HepG2 (cell line): ENCODE measurements around the gene LTC4S. TPM values are rescaled to one million over a fixed set of nuclear protein-coding genes. Genes with fewer than 3 reads are reported as not detected.

Source experiments
- LCORL ChIP-seq, 2 experiments: fragments of 450-650 bp in 1 of 2; sonication (generic) in 1 of 2; formaldehyde crosslinking in 1 of 2; IDR thresholded peaks; 2 replicates each; pipeline versions ENCODE4 v1.5.0 to v1.6.1; 2017 to 2020; ENCODE audit warnings: antibody characterized with exemption in 1 of 2, missing genetic modification reagents in 1 of 2
- MED1 ChIP-seq: sonication (generic); formaldehyde crosslinking; IDR thresholded peaks from 2 replicates; pipeline ENCODE4 v1.4.0; 2020; ENCODE audit warnings: missing genetic modification reagents
- NR2F1 ChIP-seq, 2 experiments: fragments of 450-650 bp in 1 of 2; formaldehyde crosslinking in 1 of 2; IDR thresholded peaks; 2 replicates each; pipeline versions ENCODE4 v1.5.0 to v1.6.1; 2016 to 2020; ENCODE audit warnings: mild to moderate bottlenecking in 1 of 2, missing compliant biosample characterization in 1 of 2, missing genetic modification reagents in 1 of 2, moderate library complexity in 1 of 2
- PREB ChIP-seq: sonication (generic); formaldehyde crosslinking; IDR thresholded peaks from 2 replicates; pipeline ENCODE4 v1.4.0; 2020; ENCODE audit warnings: missing genetic modification reagents
- RCOR2 ChIP-seq: IDR thresholded peaks from 2 replicates; pipeline ENCODE4 v1.6.1; 2016; ENCODE audit warnings: missing biosample characterization, missing genetic modification reagents
- YEATS2 ChIP-seq: sonication (generic); formaldehyde crosslinking; IDR thresholded peaks from 2 replicates; pipeline ENCODE4 v1.4.0; 2020; ENCODE audit warnings: missing genetic modification reagents, borderline replicate concordance
- ZMYM4 ChIP-seq: sonication (generic); formaldehyde crosslinking; IDR thresholded peaks from 2 replicates; pipeline ENCODE4 v1.8.1; 2023; ENCODE audit warnings: mild to moderate bottlenecking, missing genetic modification reagents
- ZNF17 ChIP-seq: sonication (generic); formaldehyde crosslinking; IDR thresholded peaks from 2 replicates; pipeline ENCODE4 v1.5.0; 2020; ENCODE audit warnings: mild to moderate bottlenecking, missing genetic modification reagents
- ZNF44 ChIP-seq: sonication (generic); formaldehyde crosslinking; IDR thresholded peaks from 2 replicates; pipeline ENCODE4 v1.5.1; 2020; ENCODE audit warnings: mild to moderate bottlenecking, missing genetic modification reagents
- ZNF484 ChIP-seq: sonication (generic); formaldehyde crosslinking; IDR thresholded peaks from 2 replicates; pipeline ENCODE4 v1.5.1; 2020; ENCODE audit warnings: mild to moderate bottlenecking, low read depth, missing genetic modification reagents, borderline replicate concordance
- ZNF501 ChIP-seq: sonication (generic); formaldehyde crosslinking; IDR thresholded peaks from 2 replicates; pipeline ENCODE4 v1.5.1; 2020; ENCODE audit warnings: mild to moderate bottlenecking, moderate library complexity, missing genetic modification reagents
- ZNF563 ChIP-seq: sonication (generic); formaldehyde crosslinking; IDR thresholded peaks from 2 replicates; pipeline ENCODE4 v1.8.0; 2022; ENCODE audit warnings: mild to moderate bottlenecking, moderate library complexity, missing genetic modification reagents
- polyA plus RNA-seq, 8 experiments: library from polyadenylated mRNA; depleted of rRNA in 3 of 8; stranded (reverse) in 7 of 8; unstranded in 1 of 8; fragments of >200 nt; fragmentation: Illumina TruSeq in 4 of 8; extraction: Trizol in 4 of 8; gene quantifications; 2 replicates each; pipeline versions ENCODE4 v1.2.1 to v1.2.3, GENCODE V29; 2011 to 2016; ENCODE audit warnings: low read depth in 4 of 8, missing spikeins in 1 of 8, mixed read lengths in 1 of 8; ENCODE audit not compliant: insufficient read depth in 1 of 8
- total RNA-seq, 5 experiments: library from RNA; depleted of rRNA; stranded (reverse); fragments of >200 nt; fragmentation: Illumina TruSeq; extraction: Trizol; gene quantifications; 2 replicates each; pipeline ENCODE4 v1.2.3, GENCODE V29; 2016; ENCODE audit warnings: low read depth in 1 of 5
- TF ChIP-seq, protein P1 (sequence below): sonication (generic); formaldehyde crosslinking; IDR thresholded peaks from 2 replicates; pipeline ENCODE4 v1.5.0; 2020; ENCODE audit warnings: missing genetic modification reagents

The LTC4S gene
- total and polyA plus RNA-seq, 2 of the 13 experiments (the other 11 are each of a cell fraction or from before 2014, with no cell fraction given): 0.35 TPM; not detected in 1

DNA sequence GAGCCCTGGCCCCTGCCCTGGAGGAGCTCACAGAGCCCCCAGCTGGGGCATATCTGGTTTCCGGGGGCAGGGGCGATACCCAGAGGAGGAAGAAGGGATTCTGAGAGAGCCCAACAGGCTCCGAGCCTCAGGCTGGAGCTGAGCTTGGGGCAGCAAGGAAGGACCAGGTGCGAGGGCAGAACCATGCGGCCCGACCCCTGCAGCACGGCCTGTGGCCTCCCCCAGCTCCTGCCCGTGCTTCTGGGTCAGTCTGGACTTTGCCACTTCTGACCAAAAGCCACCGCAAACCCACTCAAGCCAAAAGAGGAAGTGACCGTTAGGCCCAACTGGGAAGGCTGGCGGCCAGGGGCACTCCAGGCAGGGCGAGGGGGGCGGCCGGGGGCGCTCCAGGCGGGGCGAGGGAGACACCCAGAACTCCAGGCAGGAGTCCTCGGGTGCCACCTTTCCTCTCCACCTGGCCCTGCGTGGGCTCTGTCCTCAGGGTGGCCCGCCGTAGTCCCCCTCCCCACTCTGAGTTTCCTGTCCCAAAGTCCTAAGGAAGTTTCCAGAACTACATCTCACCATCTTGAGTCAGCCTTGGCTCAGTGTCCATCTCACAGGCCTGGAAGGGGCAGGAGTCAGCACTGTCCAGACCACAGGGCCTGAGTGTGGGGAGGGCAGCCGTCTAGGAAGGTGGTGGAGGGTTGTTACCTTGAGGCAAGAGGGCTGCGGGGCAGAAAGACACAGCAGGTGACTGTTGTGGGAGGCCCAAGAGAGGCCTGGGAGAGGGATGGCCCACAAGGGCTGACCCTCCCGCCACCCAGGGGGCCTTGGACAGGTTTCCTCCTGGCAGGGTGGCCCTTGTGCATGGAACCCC, 946 bp upstream of the LTC4S start (continued):
- TF ChIP-seq ZNF17 (no peak), NR2F1 (CRISPR knock-in tag; IDR thresholded peaks at IDR 0.05) (no peak), ZNF44 (CRISPR knock-in tag) (no peak), ZMYM4 (CRISPR knock-in tag) (no peak), ZNF501 (CRISPR knock-in tag) (0 out of 2 replicates have a peak, but pooled peaks have one; percentile 15), LCORL (IDR thresholded peaks at IDR 0.05) (no peak), LCORL (CRISPR knock-in tag; IDR thresholded peaks at IDR 0.05) (peak; percentile 41; the same call in 1 of the 2 replicates), RCOR2 (CRISPR knock-in tag) (no peak), PREB (CRISPR knock-in tag) (no peak), ZNF563 (CRISPR knock-in tag) (peak; percentile 76; the same call in 1 of the 2 replicates), MED1 (CRISPR knock-in tag) (no peak), ZNF484 (no peak), YEATS2 (CRISPR knock-in tag) (no peak)
- TF ChIP-seq, protein P1, sequence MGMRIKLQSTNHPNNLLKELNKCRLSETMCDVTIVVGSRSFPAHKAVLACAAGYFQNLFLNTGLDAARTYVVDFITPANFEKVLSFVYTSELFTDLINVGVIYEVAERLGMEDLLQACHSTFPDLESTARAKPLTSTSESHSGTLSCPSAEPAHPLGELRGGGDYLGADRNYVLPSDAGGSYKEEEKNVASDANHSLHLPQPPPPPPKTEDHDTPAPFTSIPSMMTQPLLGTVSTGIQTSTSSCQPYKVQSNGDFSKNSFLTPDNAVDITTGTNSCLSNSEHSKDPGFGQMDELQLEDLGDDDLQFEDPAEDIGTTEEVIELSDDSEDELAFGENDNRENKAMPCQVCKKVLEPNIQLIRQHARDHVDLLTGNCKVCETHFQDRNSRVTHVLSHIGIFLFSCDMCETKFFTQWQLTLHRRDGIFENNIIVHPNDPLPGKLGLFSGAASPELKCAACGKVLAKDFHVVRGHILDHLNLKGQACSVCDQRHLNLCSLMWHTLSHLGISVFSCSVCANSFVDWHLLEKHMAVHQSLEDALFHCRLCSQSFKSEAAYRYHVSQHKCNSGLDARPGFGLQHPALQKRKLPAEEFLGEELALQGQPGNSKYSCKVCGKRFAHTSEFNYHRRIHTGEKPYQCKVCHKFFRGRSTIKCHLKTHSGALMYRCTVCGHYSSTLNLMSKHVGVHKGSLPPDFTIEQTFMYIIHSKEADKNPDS (CRISPR knock-in tag): no peak
